ENCODE measurements around the gene TMEM200C.

Gene TMEM200C

GRCh38 chr18:5879479-5879882, 15.8 kb downstream of the TMEM200C start:
- DNase-seq = no peak
- Mint-ChIP-seq H3K4me1 (no peaks in the 10 kb centered on the region), H3K9me3 (no peaks in the 10 kb centered on the region), H3K27ac (no peak overlapping the region), H3K36me3 (ENCODE audit: low read depth) (no peaks in the 10 kb centered on the region), H3K27me3 (ENCODE audit: low read depth, poor library complexity) (peaks cover 3% of the 10 kb centered on the region), H3K4me3 (no peak overlapping the region)
- peak; percentile 88 for TF ChIP-seq CTCF (IDR thresholded peaks at IDR 0.05)

GRCh38 chr18:5876891-5877290, 18.4 kb downstream of the TMEM200C start:
- H3K4me1 Mint-ChIP-seq = no peaks in the 10 kb centered on the region
- no peaks in the 10 kb centered on the region for H3K9me3 Mint-ChIP-seq
- no peak for DNase-seq
- H3K27ac Mint-ChIP-seq = no peak overlapping the region
- H3K27me3 Mint-ChIP-seq (ENCODE audit: low read depth, poor library complexity) = peaks cover 10% of the 10 kb centered on the region
- H3K4me3 Mint-ChIP-seq = no peak overlapping the region
- TF ChIP-seq CTCF (IDR thresholded peaks at IDR 0.05) = no peak
- no peaks in the 10 kb centered on the region for H3K36me3 Mint-ChIP-seq (ENCODE audit: low read depth)

- H3K27me3 Mint-ChIP-seq (ENCODE audit: low read depth, poor library complexity) = peaks cover 14% of the 10 kb centered on the region
- no peaks in the 10 kb centered on the region for H3K36me3 Mint-ChIP-seq (ENCODE audit: low read depth)
- H3K27ac Mint-ChIP-seq = no peak overlapping the region
- no peaks in the 10 kb centered on the region for H3K9me3 Mint-ChIP-seq
- TF ChIP-seq CTCF (IDR thresholded peaks at IDR 0.05) = no peak
- no peak overlapping the region for H3K4me3 Mint-ChIP-seq
- H3K4me1 Mint-ChIP-seq = no peaks in the 10 kb centered on the region
- no peak for DNase-seq
Observed at GRCh38 chr18:5874336-5874735, 21.0 kb downstream of the TMEM200C start.

- Mint-ChIP-seq H3K36me3 (ENCODE audit: low read depth) (no peaks in the 10 kb centered on the region), H3K9me3 (no peaks in the 10 kb centered on the region), H3K4me3 (no peak overlapping the region), H3K27ac (no peak overlapping the region), H3K4me1 (no peaks in the 10 kb centered on the region), H3K27me3 (ENCODE audit: low read depth, poor library complexity) (peaks cover 14% of the 10 kb centered on the region)
- TF ChIP-seq CTCF (IDR thresholded peaks at IDR 0.05) = no peak
- no peak for DNase-seq
Observed at GRCh38 chr18:5872886-5873285, 22.4 kb downstream of the TMEM200C start.

GRCh38 chr18:5871426-5871825, 23.9 kb downstream of the TMEM200C start:
- Mint-ChIP-seq H3K4me1 (no peaks in the 10 kb centered on the region), H3K27me3 (ENCODE audit: low read depth, poor library complexity) (peaks cover 14% of the 10 kb centered on the region), H3K9me3 (no peaks in the 10 kb centered on the region), H3K27ac (no peak overlapping the region), H3K4me3 (no peak overlapping the region), H3K36me3 (ENCODE audit: low read depth) (no peaks in the 10 kb centered on the region)
- no peak for DNase-seq
- no peak for TF ChIP-seq CTCF (IDR thresholded peaks at IDR 0.05)

GRCh38 chr18:5868218-5868854, 27.0 kb downstream of the TMEM200C start:
- TF ChIP-seq CTCF (IDR thresholded peaks at IDR 0.05) = peak; percentile 87
- H3K9me3 Mint-ChIP-seq = peaks cover 10% of the 10 kb centered on the region
- H3K27ac Mint-ChIP-seq = no peak overlapping the region
- DNase-seq = peak; percentile 82
- H3K36me3 Mint-ChIP-seq (ENCODE audit: low read depth) = no peaks in the 10 kb centered on the region
- H3K4me3 Mint-ChIP-seq = no peak overlapping the region
- no peaks in the 10 kb centered on the region for H3K4me1 Mint-ChIP-seq
- H3K27me3 Mint-ChIP-seq (ENCODE audit: low read depth, poor library complexity) = peaks cover 10% of the 10 kb centered on the region
